Measurements from ENCODE around the gene NT5C1B.

DNA sequence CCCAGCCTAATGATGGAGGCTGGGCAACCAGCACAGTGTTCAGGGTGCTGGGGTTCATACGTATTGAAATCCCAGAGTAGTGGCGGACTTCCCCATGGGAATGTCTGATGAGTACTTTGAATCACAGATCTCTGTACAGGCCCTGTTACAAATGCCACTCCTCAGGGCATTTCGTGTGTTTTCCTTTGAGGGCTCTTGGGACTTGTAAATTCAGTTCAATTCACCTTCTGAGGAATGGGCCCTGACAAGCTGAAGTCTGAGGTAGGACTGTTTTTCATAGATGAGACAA is 28.6 kb downstream of the NT5C1B start:
- no peak for TF ChIP-seq POLR2A (IDR thresholded peaks at IDR 0.05)
- no peak for TF ChIP-seq CTCF (IDR thresholded peaks at IDR 0.05)

All from body of pancreas (tissue), 4 donors.